Panc1 (cell line): ENCODE results near the gene NUP43. TPM values are rescaled to one million over a fixed set of nuclear protein-coding genes. Genes with fewer than 3 reads are reported as not detected.

Experiments used
- ATAC-seq: fragments of 200-7000 bp; cut with Tn5 transposase; 2 replicates; pipeline ENCODE4 v1.9.1; 2020; ENCODE audit warnings: mild to moderate bottlenecking, moderate library complexity
- BruUV-seq: library from RNA; stranded (reverse); fragments of 400-500 nt; replicated peaks from 2 replicates; lab custom pipeline; 2021; lab: Mats Ljungman, UMichigan
- CTCF ChIA-PET: fragments of 300-600 bp; sonication (Branson Sonifier 250); formaldehyde crosslinking; loops from one replicate; lab custom pipeline; 2022; ENCODE audit warnings: antibody characterized with exemption; lab: Charles Lee
- POLR2A ChIA-PET: fragments of 300-600 bp; sonication (Branson Sonifier 250); formaldehyde crosslinking; loops from one replicate; lab custom pipeline; 2022; ENCODE audit warnings: antibody characterized with exemption; lab: Charles Lee
- DNase-seq: peaks from one replicate; pipeline ENCODE4 v3.0.0-alpha.2; 2010; ENCODE audit warnings: low read depth, low spot score
- H3K27ac ChIP-seq: 2 replicates; pipeline ENCODE4 v1.5.1; 2011; ENCODE audit warnings: mild to moderate bottlenecking, low read length, inconsistent platforms
- H3K27me3 ChIP-seq: fragments of 200-500 bp; sonication (Bioruptor generic); 2 replicates; pipeline ENCODE4 v1.6.0; 2014; ENCODE audit warnings: low read length, inconsistent platforms; ENCODE audit not compliant: control insufficient read depth, insufficient read depth
- H3K36me3 ChIP-seq: fragments of 200-500 bp; sonication (Bioruptor generic); 2 replicates; pipeline ENCODE4 v1.5.1; 2014; ENCODE audit warnings: inconsistent platforms, mild to moderate bottlenecking, low read length, moderate library complexity; ENCODE audit not compliant: control insufficient read depth, insufficient read depth
- H3K4me1 ChIP-seq: 2 replicates; pipeline ENCODE4 v1.5.1; 2011; ENCODE audit warnings: inconsistent platforms, mild to moderate bottlenecking, low read length, moderate library complexity; ENCODE audit not compliant: control insufficient read depth, insufficient read depth
- H3K4me3 ChIP-seq, 2 experiments: 2 replicates each; pipeline ENCODE4 v1.5.1; 2011 to 2012; ENCODE audit warnings: low read depth in 2 of 2, low read length in 2 of 2, mild to moderate bottlenecking in 2 of 2, inconsistent platforms in 1 of 2, moderate library complexity in 1 of 2
- H3K9me3 ChIP-seq: fragments of 200-500 bp; sonication (Bioruptor generic); 2 replicates; pipeline ENCODE4 v1.5.1; 2014; ENCODE audit warnings: low read depth, mild to moderate bottlenecking, inconsistent platforms, low read length, moderate library complexity; ENCODE audit not compliant: control insufficient read depth, insufficient read depth
- POLR2AphosphoS5 ChIP-seq: IDR thresholded peaks from 2 replicates; pipeline ENCODE4 v1.6.1; 2012; ENCODE audit warnings: mild to moderate bottlenecking, low read depth, low read length, moderate library complexity
- SIN3A ChIP-seq: IDR thresholded peaks from 2 replicates; pipeline ENCODE4 v1.6.1; 2012; ENCODE audit warnings: low read depth, mild to moderate bottlenecking, low read length, moderate library complexity, borderline replicate concordance; ENCODE audit not compliant: insufficient read depth
- TCF7L2 ChIP-seq: IDR thresholded peaks from 2 replicates; pipeline ENCODE4 v1.6.1; 2011; ENCODE audit warnings: mild to moderate bottlenecking, low read depth, low read length, inconsistent platforms
- in situ Hi-C: cut with HindIII; loops from 2 replicates; pipeline ENCODE4 v1.10.0; 2016; ENCODE audit warnings: low sequenced_read_pairs, low pct_unique_long_range_greater_than_20kb
- intact Hi-C: fragments of 100-400 bp; cut with micrococcal nuclease; formaldehyde crosslinking; loops from one replicate; pipeline ENCODE4 v1.10.0; 2022; ENCODE audit not compliant: unreplicated experiment
- total RNA-seq: library from RNA; stranded (reverse); gene quantifications from one replicate; pipeline ENCODE4 v1.2.1, GENCODE V29; 2021; ENCODE audit not compliant: unreplicated experiment
- TF ChIP-seq, protein P1 (sequence below), 2 experiments: IDR thresholded peaks; 2 replicates each; pipeline ENCODE4 v1.6.1; 2011 to 2012; ENCODE audit warnings: low read depth in 2 of 2, control low read depth in 1 of 2, low read length in 1 of 2, mild to moderate bottlenecking in 1 of 2, moderate library complexity in 1 of 2; ENCODE audit not compliant: insufficient read depth in 1 of 2
- TF ChIP-seq, protein P2 (sequence below): fragments of 450-650 bp; IDR thresholded peaks from 2 replicates; pipeline ENCODE4 v1.5.1; 2017; ENCODE audit warnings: mild to moderate bottlenecking

NUP43 gene
- total RNA-seq, 1 experiment from 2014 or later, result 53.6 TPM

DNA sequence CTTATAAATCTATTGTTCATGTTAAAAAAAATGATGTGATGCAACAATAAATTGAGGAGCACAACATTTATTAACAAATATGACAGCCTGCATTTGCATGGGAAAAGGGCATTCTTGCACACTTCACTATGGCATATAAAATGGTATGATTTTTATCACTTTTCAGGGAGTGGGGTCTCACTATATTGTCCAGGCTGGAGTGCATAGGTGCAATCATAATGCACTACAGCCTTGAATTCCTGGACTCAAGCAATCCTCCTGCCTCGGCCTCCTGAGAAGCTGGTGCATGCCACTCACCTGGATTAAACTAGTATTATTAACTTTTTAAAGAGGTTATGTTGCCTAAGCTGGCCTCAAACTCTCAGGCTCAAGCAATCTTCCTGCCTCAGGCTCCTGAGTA, 11.4 kb downstream of the NUP43 start:
- H3K27me3 ChIP-seq, result no peaks in the 10 kb centered on the region
- in situ Hi-C loops (no loop called here), intact Hi-C loops (no loop called here)
- BruUV-seq, result no TSS peak
- POLR2A ChIA-PET, result no interaction called here
- CTCF ChIA-PET, result no interaction called here
- H3K4me3 ChIP-seq, result no peak overlapping the region
- no peaks in the 10 kb centered on the region for H3K9me3 ChIP-seq
- no peak overlapping the region for H3K27ac ChIP-seq
- TF ChIP-seq SIN3A (no peak), POLR2AphosphoS5 (no peak), TCF7L2 (no peak)
- TF ChIP-seq, protein P1, sequence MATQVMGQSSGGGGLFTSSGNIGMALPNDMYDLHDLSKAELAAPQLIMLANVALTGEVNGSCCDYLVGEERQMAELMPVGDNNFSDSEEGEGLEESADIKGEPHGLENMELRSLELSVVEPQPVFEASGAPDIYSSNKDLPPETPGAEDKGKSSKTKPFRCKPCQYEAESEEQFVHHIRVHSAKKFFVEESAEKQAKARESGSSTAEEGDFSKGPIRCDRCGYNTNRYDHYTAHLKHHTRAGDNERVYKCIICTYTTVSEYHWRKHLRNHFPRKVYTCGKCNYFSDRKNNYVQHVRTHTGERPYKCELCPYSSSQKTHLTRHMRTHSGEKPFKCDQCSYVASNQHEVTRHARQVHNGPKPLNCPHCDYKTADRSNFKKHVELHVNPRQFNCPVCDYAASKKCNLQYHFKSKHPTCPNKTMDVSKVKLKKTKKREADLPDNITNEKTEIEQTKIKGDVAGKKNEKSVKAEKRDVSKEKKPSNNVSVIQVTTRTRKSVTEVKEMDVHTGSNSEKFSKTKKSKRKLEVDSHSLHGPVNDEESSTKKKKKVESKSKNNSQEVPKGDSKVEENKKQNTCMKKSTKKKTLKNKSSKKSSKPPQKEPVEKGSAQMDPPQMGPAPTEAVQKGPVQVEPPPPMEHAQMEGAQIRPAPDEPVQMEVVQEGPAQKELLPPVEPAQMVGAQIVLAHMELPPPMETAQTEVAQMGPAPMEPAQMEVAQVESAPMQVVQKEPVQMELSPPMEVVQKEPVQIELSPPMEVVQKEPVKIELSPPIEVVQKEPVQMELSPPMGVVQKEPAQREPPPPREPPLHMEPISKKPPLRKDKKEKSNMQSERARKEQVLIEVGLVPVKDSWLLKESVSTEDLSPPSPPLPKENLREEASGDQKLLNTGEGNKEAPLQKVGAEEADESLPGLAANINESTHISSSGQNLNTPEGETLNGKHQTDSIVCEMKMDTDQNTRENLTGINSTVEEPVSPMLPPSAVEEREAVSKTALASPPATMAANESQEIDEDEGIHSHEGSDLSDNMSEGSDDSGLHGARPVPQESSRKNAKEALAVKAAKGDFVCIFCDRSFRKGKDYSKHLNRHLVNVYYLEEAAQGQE (IDR thresholded peaks at IDR 0.05; ENCODE audit: insufficient read depth in 1 of 2, low read depth in 2 of 2, low read length in 1 of 2), result no peak
- TF ChIP-seq, protein P2, sequence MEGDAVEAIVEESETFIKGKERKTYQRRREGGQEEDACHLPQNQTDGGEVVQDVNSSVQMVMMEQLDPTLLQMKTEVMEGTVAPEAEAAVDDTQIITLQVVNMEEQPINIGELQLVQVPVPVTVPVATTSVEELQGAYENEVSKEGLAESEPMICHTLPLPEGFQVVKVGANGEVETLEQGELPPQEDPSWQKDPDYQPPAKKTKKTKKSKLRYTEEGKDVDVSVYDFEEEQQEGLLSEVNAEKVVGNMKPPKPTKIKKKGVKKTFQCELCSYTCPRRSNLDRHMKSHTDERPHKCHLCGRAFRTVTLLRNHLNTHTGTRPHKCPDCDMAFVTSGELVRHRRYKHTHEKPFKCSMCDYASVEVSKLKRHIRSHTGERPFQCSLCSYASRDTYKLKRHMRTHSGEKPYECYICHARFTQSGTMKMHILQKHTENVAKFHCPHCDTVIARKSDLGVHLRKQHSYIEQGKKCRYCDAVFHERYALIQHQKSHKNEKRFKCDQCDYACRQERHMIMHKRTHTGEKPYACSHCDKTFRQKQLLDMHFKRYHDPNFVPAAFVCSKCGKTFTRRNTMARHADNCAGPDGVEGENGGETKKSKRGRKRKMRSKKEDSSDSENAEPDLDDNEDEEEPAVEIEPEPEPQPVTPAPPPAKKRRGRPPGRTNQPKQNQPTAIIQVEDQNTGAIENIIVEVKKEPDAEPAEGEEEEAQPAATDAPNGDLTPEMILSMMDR, result no peak
- ATAC-seq, result no peak
- DNase-seq, result no peak
- peaks cover 8% of the 10 kb centered on the region for H3K36me3 ChIP-seq
- no peaks in the 10 kb centered on the region for H3K4me1 ChIP-seq

DNA sequence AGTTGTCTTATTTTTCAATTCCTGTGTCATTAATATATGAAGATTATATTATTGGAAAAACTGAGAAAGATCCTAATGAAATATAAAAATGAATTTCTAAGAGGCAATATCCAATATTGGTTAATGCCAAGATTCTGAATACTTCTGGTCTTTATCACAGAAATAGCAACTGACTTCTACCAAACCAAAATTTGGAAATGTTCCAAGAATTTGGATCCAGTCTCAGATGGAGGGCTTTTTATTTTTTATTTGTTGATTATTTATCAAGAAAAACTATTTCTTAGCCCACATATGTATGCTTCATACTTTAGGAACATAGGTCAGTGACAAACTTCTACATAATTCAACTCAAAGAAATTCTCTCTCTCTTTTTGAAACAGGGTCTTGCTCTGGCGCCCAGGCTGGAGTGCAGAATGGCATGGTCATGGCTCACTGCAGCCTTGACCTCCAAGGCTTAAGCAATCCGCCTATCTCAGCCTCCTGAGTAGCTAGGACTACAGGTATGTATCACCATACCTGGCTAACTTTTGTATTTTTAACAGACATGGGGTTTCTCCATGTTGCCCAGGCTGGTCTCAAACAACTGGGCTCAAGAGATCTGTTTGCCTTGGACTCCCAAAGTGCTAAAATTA, 13.1 kb downstream of the NUP43 start:
- Histone ChIP-seq H3K4me1 (no peaks in the 10 kb centered on the region), H3K27ac (no peak overlapping the region), H3K27me3 (no peaks in the 10 kb centered on the region), H3K36me3 (peaks cover 10% of the 10 kb centered on the region), H3K9me3 (no peaks in the 10 kb centered on the region), H3K4me3 (no peak overlapping the region)
- CTCF ChIA-PET, result no interaction called here
- no peak for TF ChIP-seq POLR2AphosphoS5
- TF ChIP-seq TCF7L2, result no peak
- no peak for TF ChIP-seq SIN3A
- TF ChIP-seq, protein P1 (IDR thresholded peaks at IDR 0.05; ENCODE audit: insufficient read depth in 1 of 2, low read depth in 2 of 2, low read length in 1 of 2), result no peak
- TF ChIP-seq, protein P2, result no peak
- intact Hi-C loops (no loop called here), in situ Hi-C loops (no loop called here)
- ATAC-seq (no peak), DNase-seq (no peak)
- POLR2A ChIA-PET, result interaction anchor here (1.0 kb wide), 1 partner anchor 10 kb away, joined by 4 read pairs; no protein-coding TSS in a partner anchor
- no TSS peak for BruUV-seq
